Measurements from ENCODE around the gene EPHX1. TPM values are rescaled to one million over a fixed set of nuclear protein-coding genes. Genes with fewer than 3 reads are reported as not detected.

EPHX1 gene
- total RNA-seq, 4 donors from 2014 or later = 28.9 to 109 (median 59.9) TPM

DNA sequence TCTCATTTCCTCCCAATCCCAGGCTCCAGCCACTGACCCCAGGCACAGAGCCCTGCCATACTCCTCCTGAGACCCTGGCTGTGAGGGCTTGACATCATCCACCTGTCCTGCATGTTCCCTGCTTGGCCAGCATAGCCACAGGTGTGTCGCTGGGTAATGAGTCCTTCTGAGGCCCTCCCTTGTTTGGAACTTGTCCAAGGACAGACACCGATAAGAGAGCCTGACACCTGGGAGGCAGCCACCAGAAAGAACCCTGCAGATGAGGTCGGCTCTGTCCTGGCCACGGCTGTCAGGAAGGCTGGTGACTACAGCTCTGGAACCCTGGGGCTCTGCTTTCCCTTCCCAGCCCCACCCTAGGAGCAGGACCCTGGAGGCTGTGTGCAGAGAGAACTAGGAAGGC is 37.7 kb downstream of the EPHX1 start:
- Histone ChIP-seq H3K27ac (peak overlapping the region; percentile 13 to 78 (median 48)), H3K4me1 (peaks cover 0 to 34% (median 25%) of the 10 kb centered on the region in 4 donors), H3K27me3 (no peaks in the 10 kb centered on the region), H3K4me3 (no peak overlapping the region), H3K36me3 (peaks cover 0 to 37% (median 0%) of the 10 kb centered on the region in 3 donors), H3K9me3 (no peaks in the 10 kb centered on the region)
- peak in 1 of 2 donors; percentile 18 for TF ChIP-seq POLR2A (IDR thresholded peaks at IDR 0.05)
- TF ChIP-seq, protein P1, sequence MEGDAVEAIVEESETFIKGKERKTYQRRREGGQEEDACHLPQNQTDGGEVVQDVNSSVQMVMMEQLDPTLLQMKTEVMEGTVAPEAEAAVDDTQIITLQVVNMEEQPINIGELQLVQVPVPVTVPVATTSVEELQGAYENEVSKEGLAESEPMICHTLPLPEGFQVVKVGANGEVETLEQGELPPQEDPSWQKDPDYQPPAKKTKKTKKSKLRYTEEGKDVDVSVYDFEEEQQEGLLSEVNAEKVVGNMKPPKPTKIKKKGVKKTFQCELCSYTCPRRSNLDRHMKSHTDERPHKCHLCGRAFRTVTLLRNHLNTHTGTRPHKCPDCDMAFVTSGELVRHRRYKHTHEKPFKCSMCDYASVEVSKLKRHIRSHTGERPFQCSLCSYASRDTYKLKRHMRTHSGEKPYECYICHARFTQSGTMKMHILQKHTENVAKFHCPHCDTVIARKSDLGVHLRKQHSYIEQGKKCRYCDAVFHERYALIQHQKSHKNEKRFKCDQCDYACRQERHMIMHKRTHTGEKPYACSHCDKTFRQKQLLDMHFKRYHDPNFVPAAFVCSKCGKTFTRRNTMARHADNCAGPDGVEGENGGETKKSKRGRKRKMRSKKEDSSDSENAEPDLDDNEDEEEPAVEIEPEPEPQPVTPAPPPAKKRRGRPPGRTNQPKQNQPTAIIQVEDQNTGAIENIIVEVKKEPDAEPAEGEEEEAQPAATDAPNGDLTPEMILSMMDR (IDR thresholded peaks at IDR 0.05) = peak in 3 of 6 experiments; percentile 22 to 25 (median 23)
- peak; percentile 25 to 83 (median 74) for DNase-seq

DNA sequence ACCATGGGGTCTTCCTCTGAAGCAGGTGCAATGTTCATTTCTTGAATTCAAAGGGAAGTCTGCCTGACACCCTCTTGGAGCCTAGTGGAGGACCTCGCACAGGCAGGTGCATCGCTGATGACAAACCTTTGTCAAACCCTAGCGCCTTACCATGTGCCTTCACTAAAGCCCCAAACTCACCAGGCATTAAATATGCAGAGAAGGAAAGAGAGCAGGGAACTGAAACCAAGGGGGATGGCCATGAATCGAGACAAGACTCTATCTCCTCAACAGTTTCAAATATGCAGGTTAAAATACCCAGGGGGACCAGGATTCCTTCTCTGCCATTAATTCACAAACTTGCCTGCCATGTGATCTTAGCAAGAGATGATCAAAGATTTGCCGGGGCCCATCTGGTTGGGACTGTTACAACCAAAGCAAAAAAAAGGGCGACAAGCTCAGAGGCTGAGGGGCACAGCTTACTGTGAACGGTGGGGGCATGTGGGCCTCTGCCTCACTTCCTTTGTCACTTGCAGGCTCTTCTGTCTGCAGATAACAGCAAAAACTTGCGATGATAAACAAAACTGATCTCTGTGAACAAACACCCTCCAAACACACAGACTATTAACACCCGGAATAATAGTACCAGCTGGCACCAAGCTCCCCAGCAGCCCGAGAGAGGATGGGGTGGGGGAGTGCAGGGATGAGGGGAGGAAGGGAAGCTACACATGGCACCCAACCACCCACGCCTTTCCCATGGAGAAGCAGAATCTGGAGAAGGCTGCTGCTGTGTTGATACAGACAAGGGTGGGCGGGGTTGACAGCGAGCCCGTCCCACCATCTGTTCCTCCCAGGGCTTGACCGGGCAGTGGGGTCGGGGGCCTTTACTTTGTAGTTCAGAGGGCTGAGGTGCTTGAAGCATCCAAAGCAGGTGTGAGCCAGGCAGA is 38.4 kb downstream of the EPHX1 start:
- Histone ChIP-seq H3K36me3 (peaks cover 0 to 44% (median 0%) of the 10 kb centered on the region in 3 donors), H3K4me3 (no peak overlapping the region), H3K27ac (peak overlapping the region; percentile 13 to 78 (median 48)), H3K27me3 (no peaks in the 10 kb centered on the region), H3K9me3 (no peaks in the 10 kb centered on the region), H3K4me1 (peaks cover 0 to 34% (median 25%) of the 10 kb centered on the region in 4 donors)
- DNase-seq = peak in 2 of 3 donors; percentile 68
- TF ChIP-seq POLR2A (IDR thresholded peaks at IDR 0.05) = no peak
- TF ChIP-seq, protein P1 (IDR thresholded peaks at IDR 0.05) = no peak

DNA sequence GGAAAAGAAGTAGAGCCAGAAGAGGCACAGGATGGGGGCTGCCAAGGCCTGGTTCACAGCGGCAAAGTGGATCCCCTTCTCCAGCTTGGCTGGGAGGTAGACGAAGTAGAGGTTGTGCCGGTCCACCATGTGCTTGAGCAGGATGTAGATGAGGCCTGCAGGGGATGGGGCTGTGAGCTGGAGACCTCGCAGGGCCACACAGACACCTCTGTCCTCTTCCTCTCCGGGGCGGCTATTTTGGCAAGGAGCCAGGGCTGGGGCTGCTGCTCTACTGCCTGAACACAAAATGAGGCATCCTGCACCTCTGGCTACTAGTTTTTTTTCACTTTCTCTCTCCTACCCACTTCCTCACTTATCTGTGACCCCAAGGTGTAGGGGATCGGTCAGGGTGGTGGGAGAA is 40.0 kb downstream of the EPHX1 start:
- Histone ChIP-seq H3K27me3 (no peaks in the 10 kb centered on the region), H3K4me1 (peaks cover 0 to 34% (median 25%) of the 10 kb centered on the region in 4 donors)
- TF ChIP-seq, protein P1 (IDR thresholded peaks at IDR 0.05) = no peak
- TF ChIP-seq POLR2A (IDR thresholded peaks at IDR 0.05) = no peak

DNA sequence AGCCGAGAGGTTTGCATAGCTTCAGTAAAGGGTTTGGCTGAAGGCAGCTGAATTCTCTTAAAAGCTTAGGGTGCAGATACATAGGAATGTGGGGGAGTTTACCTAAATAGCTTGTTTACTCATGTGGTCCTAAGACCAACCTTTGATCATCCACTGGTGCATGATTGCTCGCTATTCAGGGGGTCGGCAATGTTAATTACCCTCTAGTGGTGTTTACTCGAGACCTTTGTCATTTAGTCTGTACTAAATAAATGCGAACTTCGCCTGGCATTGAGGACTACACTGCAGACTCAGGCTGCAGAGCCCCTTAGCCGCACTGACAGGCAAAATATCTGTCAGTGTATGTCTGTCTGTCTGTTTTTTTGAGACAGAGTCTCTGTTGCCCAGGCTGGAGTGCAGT is 40.4 kb downstream of the EPHX1 start:
- H3K27ac ChIP-seq = peak overlapping the region in 1 of 4 donors; percentile 78
- H3K9me3 ChIP-seq = no peaks in the 10 kb centered on the region
- TF ChIP-seq, protein P1 (IDR thresholded peaks at IDR 0.05) = no peak
- TF ChIP-seq POLR2A (IDR thresholded peaks at IDR 0.05) = no peak
- H3K27me3 ChIP-seq = no peaks in the 10 kb centered on the region
- no peak for DNase-seq
- H3K4me3 ChIP-seq = no peak overlapping the region
- H3K4me1 ChIP-seq = peaks cover 0 to 34% (median 25%) of the 10 kb centered on the region in 4 donors
- H3K36me3 ChIP-seq = peaks cover 0 to 46% (median 0%) of the 10 kb centered on the region in 3 donors

More for the DNA sequence above, 40.0 kb downstream of the EPHX1 start:
- peak overlapping the region in 2 of 4 donors; percentile 62 to 78 for H3K27ac ChIP-seq
- no peaks in the 10 kb centered on the region for H3K9me3 ChIP-seq
- peaks cover 0 to 45% (median 0%) of the 10 kb centered on the region in 3 donors for H3K36me3 ChIP-seq
- no peak overlapping the region for H3K4me3 ChIP-seq
- DNase-seq = peak in 2 of 3 donors; percentile 74 to 79

DNA sequence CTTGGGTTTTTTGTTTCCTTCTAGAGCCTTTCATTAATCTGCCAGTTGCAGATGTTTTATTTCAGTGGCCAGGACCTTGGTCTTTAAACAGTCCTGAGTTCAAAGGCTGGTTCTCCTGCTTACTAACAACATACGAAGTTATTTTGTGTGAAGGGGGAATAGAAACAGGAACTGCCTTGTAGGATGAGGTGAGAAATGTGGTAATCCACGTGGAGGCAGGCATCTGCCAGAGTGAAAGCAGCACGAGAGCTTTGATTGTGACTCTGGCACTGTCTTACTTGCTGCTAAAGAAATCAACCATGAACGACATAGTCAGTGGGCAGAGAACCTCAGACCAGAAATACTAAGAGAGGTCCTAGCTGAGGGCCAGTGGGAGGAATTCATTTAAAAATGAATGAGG is 41.9 kb downstream of the EPHX1 start:
- Histone ChIP-seq H3K36me3 (peaks cover 0 to 42% (median 0%) of the 10 kb centered on the region in 3 donors), H3K4me3 (no peak overlapping the region), H3K27me3 (no peaks in the 10 kb centered on the region), H3K27ac (peak overlapping the region in 1 of 4 donors; percentile 36), H3K9me3 (no peaks in the 10 kb centered on the region), H3K4me1 (peaks cover 0 to 34% (median 25%) of the 10 kb centered on the region in 4 donors)
- TF ChIP-seq POLR2A (IDR thresholded peaks at IDR 0.05) = no peak
- TF ChIP-seq, protein P1 (IDR thresholded peaks at IDR 0.05) = no peak
- DNase-seq = peak in 1 of 3 donors; percentile 59

Measured in Peyer's patch (tissue), 4 donors.